Calu3 (cell line): ENCODE data around the gene PDE7B. TPM values are rescaled to one million over a fixed set of nuclear protein-coding genes. Genes with fewer than 3 reads are reported as not detected.

Source experiments
- BruUV-seq: library from RNA; stranded (reverse); fragments of 400-500 nt; replicated peaks from 2 replicates; lab custom pipeline; 2021; lab: Mats Ljungman, UMichigan
- CTCF ChIA-PET: fragments of 300-600 bp; sonication (Branson Sonifier 250); formaldehyde crosslinking; loops from one replicate; lab custom pipeline; 2022; ENCODE audit warnings: antibody characterized with exemption; lab: Charles Lee
- DNase-seq: peaks from one replicate; pipeline ENCODE4 v3.0.0; 2022
- H3K27ac Mint-ChIP-seq: one replicate; pipeline ENCODE4 v1.8.0; 2022; ENCODE audit warnings: mixed read lengths; ENCODE audit not compliant: unreplicated experiment
- H3K27me3 Mint-ChIP-seq: one replicate; pipeline ENCODE4 v1.8.0; 2022; ENCODE audit warnings: mixed read lengths; ENCODE audit not compliant: unreplicated experiment
- H3K36me3 Mint-ChIP-seq: one replicate; pipeline ENCODE4 v1.8.0; 2022; ENCODE audit warnings: mild to moderate bottlenecking, moderate library complexity, mixed read lengths; ENCODE audit not compliant: insufficient read depth, unreplicated experiment
- H3K4me1 Mint-ChIP-seq: one replicate; pipeline ENCODE4 v1.8.0; 2022; ENCODE audit warnings: mild to moderate bottlenecking, low read depth, mixed read lengths; ENCODE audit not compliant: unreplicated experiment
- H3K4me3 Mint-ChIP-seq: one replicate; pipeline ENCODE4 v1.8.0; 2022; ENCODE audit warnings: mild to moderate bottlenecking, low read depth, moderate library complexity, mixed read lengths; ENCODE audit not compliant: unreplicated experiment
- H3K9me3 Mint-ChIP-seq: one replicate; pipeline ENCODE4 v1.8.0; 2022; ENCODE audit warnings: low read depth, mixed read lengths; ENCODE audit not compliant: unreplicated experiment
- intact Hi-C: fragments of 100-400 bp; cut with micrococcal nuclease; formaldehyde crosslinking; loops from one replicate; pipeline ENCODE4 v1.10.0; 2022; ENCODE audit not compliant: unreplicated experiment
- total RNA-seq: library from RNA; stranded (reverse); gene quantifications from 2 replicates; pipeline ENCODE4 v1.2.3, GENCODE V29; 2022
- TF ChIP-seq, protein P1 (sequence below): fragments of 200-600 bp; IDR thresholded peaks from one replicate; pipeline ENCODE4 v1.8.0; 2022; ENCODE audit warnings: antibody characterized with exemption; ENCODE audit not compliant: unreplicated experiment

The PDE7B gene
- total RNA-seq, 1 experiment from 2014 or later: 0.09 TPM

- intact Hi-C loops: loop anchor here (10.0 kb wide), 3 partner anchors 161 to 721 kb away; no protein-coding TSS in a partner anchor
- Mint-ChIP-seq H3K4me3 (no peak overlapping the region), H3K27me3 (no peaks in the 10 kb centered on the region), H3K4me1 (peaks cover 13% of the 10 kb centered on the region), H3K36me3 (peaks cover 12% of the 10 kb centered on the region), H3K27ac (peak overlapping the region; percentile 60), H3K9me3 (peaks cover 2% of the 10 kb centered on the region)
- CTCF ChIA-PET: interaction anchor here (1.3 to 2.1 kb wide), 6 partner anchors 194 to 690 kb away, joined by 3 to 17 read pairs (median 6); no protein-coding TSS in a partner anchor
- DNase-seq: no peak
- no TSS peak for BruUV-seq
- TF ChIP-seq, protein P1, sequence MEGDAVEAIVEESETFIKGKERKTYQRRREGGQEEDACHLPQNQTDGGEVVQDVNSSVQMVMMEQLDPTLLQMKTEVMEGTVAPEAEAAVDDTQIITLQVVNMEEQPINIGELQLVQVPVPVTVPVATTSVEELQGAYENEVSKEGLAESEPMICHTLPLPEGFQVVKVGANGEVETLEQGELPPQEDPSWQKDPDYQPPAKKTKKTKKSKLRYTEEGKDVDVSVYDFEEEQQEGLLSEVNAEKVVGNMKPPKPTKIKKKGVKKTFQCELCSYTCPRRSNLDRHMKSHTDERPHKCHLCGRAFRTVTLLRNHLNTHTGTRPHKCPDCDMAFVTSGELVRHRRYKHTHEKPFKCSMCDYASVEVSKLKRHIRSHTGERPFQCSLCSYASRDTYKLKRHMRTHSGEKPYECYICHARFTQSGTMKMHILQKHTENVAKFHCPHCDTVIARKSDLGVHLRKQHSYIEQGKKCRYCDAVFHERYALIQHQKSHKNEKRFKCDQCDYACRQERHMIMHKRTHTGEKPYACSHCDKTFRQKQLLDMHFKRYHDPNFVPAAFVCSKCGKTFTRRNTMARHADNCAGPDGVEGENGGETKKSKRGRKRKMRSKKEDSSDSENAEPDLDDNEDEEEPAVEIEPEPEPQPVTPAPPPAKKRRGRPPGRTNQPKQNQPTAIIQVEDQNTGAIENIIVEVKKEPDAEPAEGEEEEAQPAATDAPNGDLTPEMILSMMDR: no peak
Measured at GRCh38 chr6:136225496-136225895, 374.0 kb downstream of the PDE7B start.

DNA sequence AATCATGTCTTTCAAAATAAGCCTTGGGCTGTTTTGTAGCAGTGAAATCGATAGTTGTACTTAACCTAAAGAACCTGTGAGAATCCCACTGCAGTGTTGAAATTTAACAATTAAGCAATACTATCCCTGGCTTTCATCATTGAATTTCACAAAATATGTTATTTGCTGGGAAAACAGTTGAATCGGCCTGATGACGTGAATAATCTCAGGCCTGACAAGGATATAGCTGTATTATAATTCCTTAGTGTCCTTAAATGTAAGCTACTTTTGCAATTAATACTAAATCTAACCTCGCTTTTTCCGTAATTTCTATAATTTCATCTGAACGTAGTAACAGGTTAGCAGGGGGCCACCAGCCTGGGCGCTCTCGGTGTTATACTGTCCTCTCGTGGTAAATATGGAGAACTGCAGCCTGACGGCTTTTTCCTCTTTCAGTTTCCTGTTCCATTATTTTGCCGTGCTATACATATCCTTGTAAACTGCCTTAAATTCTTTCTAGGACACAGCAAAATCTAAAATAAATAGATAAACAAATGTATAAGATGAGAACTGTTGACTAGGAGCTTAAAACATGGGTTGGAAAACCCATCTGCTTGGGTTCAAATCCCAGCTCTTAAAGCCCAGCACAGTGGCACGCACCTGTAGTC is 374.6 kb downstream of the PDE7B start:
- Mint-ChIP-seq H3K27me3 (no peaks in the 10 kb centered on the region), H3K36me3 (peaks cover 12% of the 10 kb centered on the region), H3K4me1 (peaks cover 13% of the 10 kb centered on the region), H3K9me3 (peaks cover 2% of the 10 kb centered on the region), H3K4me3 (no peak overlapping the region), H3K27ac (peak overlapping the region; percentile 60)
- DNase-seq: peak; percentile 54
- TF ChIP-seq, protein P1: peak; percentile 92
- intact Hi-C loops: loop anchor here (1.0 to 10.0 kb wide), 5 partner anchors 161 to 721 kb away; no protein-coding TSS in a partner anchor
- no TSS peak for BruUV-seq
- CTCF ChIA-PET: interaction anchor here (0.7 to 2.1 kb wide), 8 partner anchors 12 to 691 kb away, joined by 3 to 17 read pairs (median 6); no protein-coding TSS in a partner anchor

DNA sequence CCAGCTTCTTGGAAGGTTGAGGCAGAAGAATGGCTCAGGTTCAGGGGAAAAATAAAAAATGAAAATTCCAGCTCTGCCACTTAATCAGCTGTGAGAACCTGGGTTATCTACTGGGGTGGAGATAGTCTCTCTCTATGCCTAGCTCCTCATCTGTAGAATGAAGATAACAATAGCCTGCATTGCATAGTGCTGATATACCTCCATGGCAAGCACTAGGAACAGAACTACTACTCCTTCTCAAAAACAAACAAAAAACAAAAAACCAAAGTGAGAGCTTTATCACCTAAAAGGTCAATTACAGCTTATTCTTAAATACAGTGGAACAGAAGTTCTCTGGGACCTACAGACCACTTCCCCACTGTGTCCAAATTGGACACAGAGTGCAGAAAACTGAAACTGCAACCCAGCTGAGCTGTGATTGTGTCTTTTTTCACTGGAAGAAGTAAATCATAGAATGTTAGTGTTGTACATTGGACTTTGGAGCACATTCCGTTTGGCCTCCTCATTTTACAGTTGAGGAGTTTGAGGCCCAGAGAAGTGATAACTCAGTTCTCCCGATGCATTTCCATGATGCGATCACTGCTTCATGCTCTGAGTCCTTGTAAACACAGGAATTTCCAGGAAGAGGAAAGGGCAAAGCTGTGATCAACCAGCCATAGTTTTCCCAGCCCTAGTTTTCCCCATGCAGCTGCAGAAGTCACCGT is 375.3 kb downstream of the PDE7B start:
- TF ChIP-seq, protein P1: no peak
- no TSS peak for BruUV-seq
- peaks cover 2% of the 10 kb centered on the region for H3K9me3 Mint-ChIP-seq
- H3K36me3 Mint-ChIP-seq: peaks cover 12% of the 10 kb centered on the region
- H3K4me3 Mint-ChIP-seq: no peak overlapping the region
- no peaks in the 10 kb centered on the region for H3K27me3 Mint-ChIP-seq
- intact Hi-C loops: loop anchor here (1.0 to 10.0 kb wide), 5 partner anchors 162 to 722 kb away; no protein-coding TSS in a partner anchor
- CTCF ChIA-PET: interaction anchor here (0.7 to 2.1 kb wide), 9 partner anchors 13 to 691 kb away, joined by 3 to 17 read pairs (median 5); no protein-coding TSS in a partner anchor
- peaks cover 13% of the 10 kb centered on the region for H3K4me1 Mint-ChIP-seq
- peak overlapping the region; percentile 60 for H3K27ac Mint-ChIP-seq
- DNase-seq: no peak

- Mint-ChIP-seq H3K36me3 (peaks cover 12% of the 10 kb centered on the region), H3K4me1 (peaks cover 13% of the 10 kb centered on the region), H3K4me3 (no peak overlapping the region), H3K27me3 (no peaks in the 10 kb centered on the region), H3K9me3 (no peaks in the 10 kb centered on the region), H3K27ac (no peak overlapping the region)
- DNase-seq: no peak
- CTCF ChIA-PET: no interaction called here
- intact Hi-C loops: loop anchor here (10.0 kb wide), 3 partner anchors 164 to 724 kb away; no protein-coding TSS in a partner anchor
- BruUV-seq: no TSS peak
- TF ChIP-seq, protein P1: no peak
Measured at GRCh38 chr6:136228814-136229213, 377.3 kb downstream of the PDE7B start.
